MCF 10A (cell line): ENCODE results near the gene CPVL. TPM values are rescaled to one million over a fixed set of nuclear protein-coding genes. Genes with fewer than 3 reads are reported as not detected.

Experiments
- BruUV-seq: library from RNA; stranded (reverse); fragments of 400-500 nt; replicated peaks from 2 replicates; lab custom pipeline; 2021; lab: Mats Ljungman, UMichigan
- CTCF ChIA-PET: fragments of 300-600 bp; sonication (Branson Sonifier 250); formaldehyde crosslinking; extraction: SDS; loops from one replicate; lab custom pipeline; 2021; ENCODE audit warnings: antibody characterized with exemption, inconsistent platforms; lab: Yijun Ruan, JAX
- POLR2A ChIA-PET: fragments of 300-600, 350-650 bp; sonication (Branson Sonifier 250); formaldehyde crosslinking; extraction: SDS; loops from one replicate; lab custom pipeline; 2020; ENCODE audit warnings: antibody characterized with exemption, inconsistent platforms; lab: Yijun Ruan, JAX
- DNase-seq: peaks from one replicate; pipeline ENCODE4 v3.0.0-alpha.2; 2018; ENCODE audit not compliant: unreplicated experiment
- H3K27ac Mint-ChIP-seq: one replicate; pipeline ENCODE4 v1.8.0; 2022; ENCODE audit warnings: mild to moderate bottlenecking, low read depth, mixed read lengths; ENCODE audit not compliant: unreplicated experiment
- H3K27me3 Mint-ChIP-seq: one replicate; pipeline ENCODE4 v1.8.0; 2022; ENCODE audit warnings: mixed read lengths; ENCODE audit not compliant: insufficient read depth, unreplicated experiment
- H3K36me3 Mint-ChIP-seq: one replicate; pipeline ENCODE4 v1.8.0; 2022; ENCODE audit warnings: mild to moderate bottlenecking, moderate library complexity, mixed read lengths; ENCODE audit not compliant: insufficient read depth, unreplicated experiment
- H3K4me1 Mint-ChIP-seq: one replicate; pipeline ENCODE4 v1.8.0; 2022; ENCODE audit warnings: mixed read lengths; ENCODE audit not compliant: insufficient read depth, unreplicated experiment
- H3K4me3 Mint-ChIP-seq: one replicate; pipeline ENCODE4 v1.8.0; 2022; ENCODE audit warnings: mild to moderate bottlenecking, moderate library complexity, mixed read lengths; ENCODE audit not compliant: unreplicated experiment
- H3K9me3 Mint-ChIP-seq: one replicate; pipeline ENCODE4 v1.8.0; 2022; ENCODE audit warnings: mixed read lengths; ENCODE audit not compliant: unreplicated experiment
- CTCF ChIP-seq: fragments of 200-600 bp; IDR thresholded peaks from one replicate; pipeline ENCODE4 v1.8.0; 2022; ENCODE audit warnings: antibody characterized with exemption, mild to moderate bottlenecking; ENCODE audit not compliant: unreplicated experiment
- intact Hi-C: fragments of 100-400 bp; cut with micrococcal nuclease; formaldehyde crosslinking; loops from 2 replicates; pipeline ENCODE4 v1.14.1; 2022
- total RNA-seq: library from RNA; stranded (reverse); gene quantifications from 2 replicates; pipeline ENCODE4 v1.2.3, GENCODE V29; 2022

The CPVL gene
- total RNA-seq, 1 experiment from 2014 or later: 49.0 TPM

GRCh38 chr7:29005406-29005805, 140.9 kb downstream of the CPVL start:
- no peaks in the 10 kb centered on the region for H3K27me3 Mint-ChIP-seq
- no TSS peak for BruUV-seq
- peak; percentile 16 for DNase-seq
- H3K4me3 Mint-ChIP-seq: no peak overlapping the region
- POLR2A ChIA-PET: interaction anchor here (1.0 kb wide), 1 partner anchor 45 kb away, joined by 3 read pairs; no protein-coding TSS in a partner anchor
- H3K9me3 Mint-ChIP-seq: peaks cover 20% of the 10 kb centered on the region
- H3K27ac Mint-ChIP-seq: no peak overlapping the region
- H3K4me1 Mint-ChIP-seq: no peaks in the 10 kb centered on the region
- CTCF ChIA-PET: interaction anchor here (1.0 to 1.4 kb wide), 2 partner anchors 83 to 252 kb away, joined by 3 to 4 read pairs; no protein-coding TSS in a partner anchor
- H3K36me3 Mint-ChIP-seq: peaks cover 10% of the 10 kb centered on the region
- no peak for TF ChIP-seq CTCF
- intact Hi-C loops: no loop called here

DNA sequence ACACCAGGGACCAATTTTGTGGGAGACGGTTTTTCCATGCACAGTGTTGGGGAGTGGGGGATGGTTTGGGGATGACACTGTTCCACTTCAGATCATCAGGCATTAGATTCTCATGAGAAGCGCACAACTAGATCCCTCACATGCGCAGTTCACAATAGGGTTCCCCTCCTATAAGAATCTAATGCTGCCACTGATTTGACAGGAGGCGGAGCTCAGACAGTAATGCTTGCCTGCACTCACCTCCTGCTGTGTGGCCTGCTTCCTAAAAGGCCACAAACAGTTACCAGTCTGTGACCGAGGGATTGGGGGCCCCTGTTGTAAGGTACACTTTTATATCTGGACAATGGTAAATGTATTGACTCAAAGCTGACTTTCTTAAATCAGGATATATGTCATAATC, 142.6 kb downstream of the CPVL start:
- H3K4me1 Mint-ChIP-seq: no peaks in the 10 kb centered on the region
- no peak overlapping the region for H3K4me3 Mint-ChIP-seq
- no peak overlapping the region for H3K27ac Mint-ChIP-seq
- H3K27me3 Mint-ChIP-seq: no peaks in the 10 kb centered on the region
- ChIA-PET CTCF (interaction anchor here (1.2 kb wide), 1 partner anchor 43 kb away, joined by 4 read pairs; no protein-coding TSS in a partner anchor), POLR2A (no interaction called here)
- BruUV-seq: no TSS peak
- TF ChIP-seq CTCF: no peak
- peaks cover 20% of the 10 kb centered on the region for H3K9me3 Mint-ChIP-seq
- peaks cover 10% of the 10 kb centered on the region for H3K36me3 Mint-ChIP-seq
- intact Hi-C loops: no loop called here
- DNase-seq: no peak

- H3K36me3 Mint-ChIP-seq: peaks cover 6% of the 10 kb centered on the region
- no peaks in the 10 kb centered on the region for H3K27me3 Mint-ChIP-seq
- DNase-seq: no peak
- ChIA-PET POLR2A (no interaction called here), CTCF (interaction anchor here (0.6 to 0.8 kb wide), 2 partner anchors 11 to 23 kb away, joined by 4 read pairs; no protein-coding TSS in a partner anchor)
- intact Hi-C loops: no loop called here
- H3K4me3 Mint-ChIP-seq: no peak overlapping the region
- peaks cover 9% of the 10 kb centered on the region for H3K9me3 Mint-ChIP-seq
- H3K27ac Mint-ChIP-seq: no peak overlapping the region
- no peak for TF ChIP-seq CTCF
- no TSS peak for BruUV-seq
- H3K4me1 Mint-ChIP-seq: no peaks in the 10 kb centered on the region
These were observed 145.6 kb downstream of the CPVL start for GRCh38 chr7:29000717-29001076.

DNA sequence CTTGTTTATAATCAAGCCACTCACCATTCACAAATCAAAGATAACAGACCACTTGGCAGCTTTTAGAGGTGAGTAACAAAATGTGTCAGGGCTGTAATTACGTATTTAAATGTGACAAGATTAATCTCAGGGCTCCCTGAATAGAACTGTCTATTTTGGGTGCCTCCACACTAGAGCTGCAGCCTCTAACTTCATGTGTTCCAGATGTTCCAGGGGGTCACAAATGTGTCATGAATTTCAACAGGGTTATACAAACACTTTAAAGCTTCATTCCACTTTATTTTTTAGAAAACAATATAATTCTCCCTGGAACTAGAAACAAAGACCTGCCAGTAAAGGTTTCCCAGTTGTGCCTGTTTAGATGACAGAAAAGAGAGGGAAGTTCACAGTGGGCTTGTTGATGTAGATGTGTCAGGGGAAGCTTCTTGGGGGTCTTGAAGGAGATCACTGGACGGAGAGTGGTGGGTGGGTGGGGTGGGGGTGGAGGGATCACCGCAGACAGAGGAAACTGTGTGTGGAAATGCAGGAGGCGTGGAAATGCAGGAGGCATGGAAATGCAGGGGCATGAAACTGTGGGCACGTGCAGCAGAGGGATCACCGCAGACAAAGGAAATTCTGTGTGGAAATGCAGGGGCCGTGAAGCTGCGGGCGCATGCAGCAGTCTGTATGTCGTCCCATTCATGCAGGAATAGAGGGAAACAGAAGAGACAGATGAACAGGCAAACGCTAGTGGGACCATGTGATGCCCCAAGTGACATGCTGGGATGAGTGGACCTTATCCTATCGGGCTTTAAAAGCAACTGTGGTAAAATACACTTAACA, 146.2 kb downstream of the CPVL start:
- no peaks in the 10 kb centered on the region for H3K4me1 Mint-ChIP-seq
- no TSS peak for BruUV-seq
- H3K27ac Mint-ChIP-seq: no peak overlapping the region
- peaks cover 9% of the 10 kb centered on the region for H3K9me3 Mint-ChIP-seq
- no peak for TF ChIP-seq CTCF
- ChIA-PET CTCF (interaction anchor here (0.7 kb wide), 1 partner anchor 393 kb away, joined by 3 read pairs; no protein-coding TSS in a partner anchor), POLR2A (interaction anchor here (0.8 kb wide), 1 partner anchor 38 kb away, joined by 3 read pairs; no protein-coding TSS in a partner anchor)
- DNase-seq: no peak
- no peaks in the 10 kb centered on the region for H3K27me3 Mint-ChIP-seq
- no peak overlapping the region for H3K4me3 Mint-ChIP-seq
- H3K36me3 Mint-ChIP-seq: peaks cover under 1% of the 10 kb centered on the region
- intact Hi-C loops: no loop called here
